GM12864 (cell line): ENCODE data around the gene PTPN14.

ENCODE experiments used
- DNase-seq: peaks from one replicate; pipeline ENCODE4 v3.0.0-alpha.2; 2011; ENCODE audit warnings: low read depth
- H3K4me3 ChIP-seq: 2 replicates; pipeline ENCODE4 v1.5.1; 2011; ENCODE audit warnings: mild to moderate bottlenecking, low read depth, low read length, control low read depth
- TF ChIP-seq, protein P1 (sequence below): IDR thresholded peaks from 2 replicates; pipeline ENCODE4 v1.5.1; 2011; ENCODE audit warnings: low read depth, mild to moderate bottlenecking, moderate library complexity, low read length, control low read depth, inconsistent platforms; ENCODE audit errors: missing control alignments

Gene PTPN14

DNA sequence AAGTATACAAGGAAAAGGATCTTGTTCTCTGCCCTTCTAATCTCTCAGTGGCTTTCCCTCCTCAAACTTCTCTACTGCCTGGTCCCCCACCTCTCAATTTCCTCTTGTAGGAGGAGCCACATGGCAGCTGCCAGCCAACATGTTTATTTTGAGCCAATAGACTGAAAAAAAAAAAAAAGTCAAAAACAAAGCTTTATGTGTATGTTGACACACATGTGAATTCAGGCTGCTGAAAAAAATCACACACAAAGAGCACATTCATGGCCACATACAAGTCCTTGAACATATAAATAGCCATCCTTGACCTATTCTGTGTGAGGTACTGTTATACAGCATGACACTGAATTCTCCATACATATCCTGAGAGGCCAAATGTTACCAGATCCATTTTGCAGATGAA lies 3.7 kb downstream of the PTPN14 start:
- TF ChIP-seq, protein P1, sequence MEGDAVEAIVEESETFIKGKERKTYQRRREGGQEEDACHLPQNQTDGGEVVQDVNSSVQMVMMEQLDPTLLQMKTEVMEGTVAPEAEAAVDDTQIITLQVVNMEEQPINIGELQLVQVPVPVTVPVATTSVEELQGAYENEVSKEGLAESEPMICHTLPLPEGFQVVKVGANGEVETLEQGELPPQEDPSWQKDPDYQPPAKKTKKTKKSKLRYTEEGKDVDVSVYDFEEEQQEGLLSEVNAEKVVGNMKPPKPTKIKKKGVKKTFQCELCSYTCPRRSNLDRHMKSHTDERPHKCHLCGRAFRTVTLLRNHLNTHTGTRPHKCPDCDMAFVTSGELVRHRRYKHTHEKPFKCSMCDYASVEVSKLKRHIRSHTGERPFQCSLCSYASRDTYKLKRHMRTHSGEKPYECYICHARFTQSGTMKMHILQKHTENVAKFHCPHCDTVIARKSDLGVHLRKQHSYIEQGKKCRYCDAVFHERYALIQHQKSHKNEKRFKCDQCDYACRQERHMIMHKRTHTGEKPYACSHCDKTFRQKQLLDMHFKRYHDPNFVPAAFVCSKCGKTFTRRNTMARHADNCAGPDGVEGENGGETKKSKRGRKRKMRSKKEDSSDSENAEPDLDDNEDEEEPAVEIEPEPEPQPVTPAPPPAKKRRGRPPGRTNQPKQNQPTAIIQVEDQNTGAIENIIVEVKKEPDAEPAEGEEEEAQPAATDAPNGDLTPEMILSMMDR, result no peak
- no peak overlapping the region for H3K4me3 ChIP-seq
- DNase-seq, result no peak

DNA sequence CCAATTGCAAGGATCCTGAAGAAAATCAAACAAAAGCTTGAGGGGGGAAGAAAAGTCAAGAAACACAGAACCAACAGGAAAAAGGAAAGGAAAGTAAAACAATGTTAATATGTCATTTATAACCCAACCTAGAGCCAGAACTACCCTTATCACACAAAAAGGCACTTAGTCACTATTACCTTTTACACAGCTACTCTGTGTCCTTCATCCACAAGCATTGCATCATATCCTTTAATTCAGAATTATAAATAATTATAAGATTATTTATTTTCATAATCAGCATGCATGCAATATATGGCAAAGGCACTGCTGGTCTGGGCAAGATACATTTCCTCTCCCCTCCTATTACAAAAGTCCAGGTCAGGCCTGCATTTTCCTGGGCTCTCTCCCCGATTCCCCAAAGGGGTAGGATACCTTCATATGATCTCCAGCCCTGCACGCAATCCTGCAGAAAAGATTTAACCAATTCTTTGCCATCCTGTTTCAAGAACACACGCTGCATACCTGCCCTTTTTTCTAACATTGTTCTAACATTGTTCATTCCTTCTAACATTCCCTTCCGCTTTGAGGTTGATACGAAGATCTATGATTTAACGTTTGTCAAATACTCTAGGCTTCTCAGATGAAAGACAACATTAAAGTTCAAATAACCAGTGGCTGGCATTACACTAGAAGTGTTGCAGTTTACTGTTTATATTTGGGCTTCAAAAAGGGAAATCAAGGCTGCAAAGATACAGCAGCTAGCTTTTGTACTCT lies 4.3 kb downstream of the PTPN14 start:
- TF ChIP-seq, protein P1, result no peak
- DNase-seq, result no peak
- H3K4me3 ChIP-seq, result no peak overlapping the region

DNA sequence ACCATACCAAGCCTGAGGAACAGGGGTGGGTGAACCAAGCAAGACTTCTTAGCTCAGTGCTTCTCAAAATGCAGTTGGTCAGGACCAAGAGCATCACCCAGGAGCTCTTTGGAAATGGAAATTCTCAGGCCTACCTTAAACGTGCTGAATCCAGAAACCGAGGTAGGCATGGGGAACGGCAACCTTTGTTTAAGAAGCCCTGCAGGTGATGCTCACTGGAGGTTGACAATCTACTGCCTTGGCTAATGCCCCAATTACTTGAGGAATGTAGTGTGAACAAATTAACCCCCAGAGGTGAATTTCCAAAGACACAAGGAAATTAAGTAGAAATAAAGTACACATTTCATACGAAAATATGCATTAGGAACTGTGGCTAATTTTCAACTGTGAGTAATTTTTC lies 5.3 kb downstream of the PTPN14 start:
- DNase-seq, result no peak
- no peak overlapping the region for H3K4me3 ChIP-seq
- TF ChIP-seq, protein P1, result no peak

DNA sequence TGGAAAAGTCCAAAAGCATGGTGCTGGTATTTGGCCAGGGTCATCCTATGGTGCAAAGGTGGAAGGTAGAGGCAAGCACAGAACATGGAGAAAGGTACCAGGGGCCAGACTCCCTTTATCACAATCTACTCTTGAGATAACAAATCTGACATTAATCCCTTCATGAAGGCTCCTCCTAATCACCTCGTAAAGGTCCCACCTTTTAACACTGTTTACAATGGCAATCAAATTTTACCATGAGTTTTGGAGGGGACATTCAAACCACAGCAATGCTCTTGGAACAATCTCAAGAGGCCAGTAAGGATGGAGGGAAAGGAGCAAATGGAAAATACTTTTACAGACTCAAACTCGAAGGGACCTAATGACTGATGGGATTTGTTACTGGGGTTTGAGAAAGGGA lies 6.1 kb downstream of the PTPN14 start:
- TF ChIP-seq, protein P1, result no peak
- H3K4me3 ChIP-seq, result no peak overlapping the region
- no peak for DNase-seq

DNA sequence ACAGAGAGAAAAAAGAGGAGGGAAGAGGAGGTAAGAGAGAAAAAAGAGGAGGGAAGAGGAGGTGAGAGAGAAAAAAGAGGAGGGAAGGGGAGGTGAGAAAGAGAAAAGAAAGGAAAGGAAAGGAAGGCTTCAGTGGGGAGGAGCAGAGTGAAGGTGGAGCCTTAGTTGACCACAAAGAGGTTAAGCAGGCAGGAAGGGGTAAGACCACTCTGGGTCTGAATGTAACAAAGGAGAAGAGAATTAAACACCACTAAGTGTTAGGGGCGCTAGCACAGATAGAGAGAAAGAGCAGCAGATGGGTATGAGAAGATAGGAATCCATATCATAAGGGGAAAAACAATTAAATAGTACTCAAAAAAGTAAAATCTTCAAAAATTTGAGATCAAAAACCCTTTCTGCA lies 6.6 kb downstream of the PTPN14 start:
- no peak for DNase-seq
- TF ChIP-seq, protein P1, result no peak
- H3K4me3 ChIP-seq, result no peak overlapping the region

DNA sequence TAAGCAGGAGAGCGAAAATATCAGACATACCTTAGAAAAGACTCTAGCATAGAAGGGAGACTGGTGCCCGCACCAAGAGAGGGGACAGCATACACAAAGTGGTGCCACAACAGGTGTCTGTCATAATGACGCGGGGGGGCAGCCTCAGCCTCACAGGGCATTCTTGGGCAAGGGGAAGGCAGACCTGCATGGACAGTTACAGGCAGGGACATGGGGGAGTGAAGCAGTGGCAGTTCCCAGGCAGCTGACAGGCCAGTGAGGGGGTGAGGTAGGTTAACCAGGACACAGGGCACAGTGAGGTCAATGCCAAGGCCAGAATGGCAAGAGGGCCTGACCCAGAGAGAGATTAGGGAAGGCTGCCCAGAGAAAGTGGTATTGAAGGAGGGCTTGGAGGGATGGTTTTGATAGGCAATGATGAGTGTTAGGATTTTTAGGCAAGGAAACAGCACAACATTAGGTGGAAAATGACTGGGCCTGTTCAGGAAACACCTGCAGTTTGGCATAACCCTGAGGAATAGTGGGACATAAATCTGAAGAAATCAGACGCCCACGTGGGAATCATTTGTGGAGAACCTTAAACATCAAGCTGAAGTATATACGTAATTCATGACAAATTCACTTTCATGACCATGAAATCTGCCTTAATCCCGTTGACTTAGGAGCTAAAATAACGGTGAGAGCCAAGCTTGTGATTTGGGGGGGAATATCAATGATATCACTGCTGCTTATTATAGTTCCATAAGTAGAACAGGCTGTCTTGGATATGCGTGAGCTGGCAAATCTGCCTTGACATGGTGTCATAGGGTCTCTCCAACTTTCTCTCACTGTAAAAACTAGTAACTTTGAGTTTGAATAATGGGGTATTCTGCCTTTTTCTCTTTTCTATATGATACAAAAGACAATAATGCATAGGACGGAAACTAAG lies 8.9 kb downstream of the PTPN14 start:
- no peak for DNase-seq
- no peak overlapping the region for H3K4me3 ChIP-seq
- TF ChIP-seq, protein P1, result no peak

DNA sequence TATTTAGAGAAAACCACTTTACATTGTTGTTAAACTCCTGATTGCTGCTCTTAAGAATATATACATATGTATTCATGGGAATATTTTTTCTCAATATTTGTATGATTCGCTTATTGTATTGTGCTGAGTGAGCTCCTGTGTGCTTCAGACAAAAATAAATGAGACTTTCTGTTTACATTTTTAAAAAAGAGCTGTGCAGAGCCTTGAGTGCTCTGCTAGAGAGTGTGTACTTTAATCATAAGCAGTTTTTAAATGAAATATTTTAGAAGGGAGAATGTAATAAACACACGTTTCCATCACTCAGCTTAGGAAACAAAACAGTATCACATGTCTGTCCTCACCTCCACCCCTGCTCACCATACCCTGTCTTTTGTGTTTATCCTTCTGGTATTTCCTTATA lies 9.7 kb downstream of the PTPN14 start:
- no peak for DNase-seq
- TF ChIP-seq, protein P1, result no peak
- H3K4me3 ChIP-seq, result no peak overlapping the region
